ENCODE measurements around the gene ZFP36L1. TPM values are rescaled to one million over a fixed set of nuclear protein-coding genes. Genes with fewer than 3 reads are reported as not detected.

ZFP36L1 gene
- total RNA-seq, 1 donor from 2014 or later, result 50.9 TPM

GRCh38 chr14:68797121-68797670 is 4.3 kb upstream of the ZFP36L1 start:
- intact Hi-C loops (cut with micrococcal nuclease), result loop anchor here (10.0 kb wide), 1 partner anchor 598 kb away; the partner anchor contains the start of genes ERH and SLC39A9

- intact Hi-C loops (cut with micrococcal nuclease), result loop anchor here (1.0 to 10.0 kb wide), 2 partner anchors 20 to 598 kb away; partner anchors contain the start of genes ERH and SLC39A9
Observed at GRCh38 chr14:68796418-68797101, 3.7 kb upstream of the ZFP36L1 start.

- intact Hi-C loops (cut with micrococcal nuclease), result loop anchor here (1.0 to 10.0 kb wide), 3 partner anchors 15 to 599 kb away; partner anchors contain the start of genes ERH and SLC39A9
Observed at GRCh38 chr14:68795597-68796417, 2.9 kb upstream of the ZFP36L1 start.

- intact Hi-C loops (cut with micrococcal nuclease), result loop anchor here (2.0 to 10.0 kb wide), 4 partner anchors 14 to 1178 kb away; partner anchors contain the start of genes ARG2, ERH, SLC39A9 and SUSD6
Observed at GRCh38 chr14:68794851-68795596, 2.2 kb upstream of the ZFP36L1 start.

- intact Hi-C loops (cut with micrococcal nuclease), result loop anchor here (2.0 to 10.0 kb wide), 4 partner anchors 13 to 1177 kb away; partner anchors contain the start of genes ARG2, ERH, SLC39A9 and SUSD6
Observed at GRCh38 chr14:68794130-68794850, 1.4 kb upstream of the ZFP36L1 start.

GRCh38 chr14:68793734-68794129 is 865 bp upstream of the ZFP36L1 start:
- intact Hi-C loops (cut with micrococcal nuclease), result loop anchor here (1.0 to 10.0 kb wide), 5 partner anchors 13 to 1176 kb away; partner anchors contain the start of genes ARG2, ERH, SLC39A9 and SUSD6

- intact Hi-C loops (cut with micrococcal nuclease), result loop anchor here (5.0 to 10.0 kb wide), 3 partner anchors 602 to 1175 kb away; partner anchors contain the start of genes ARG2, ERH, SLC39A9 and SUSD6
Observed at GRCh38 chr14:68792678-68792978, 239 bp downstream of the ZFP36L1 start.

- intact Hi-C loops (cut with micrococcal nuclease), result loop anchor here (5.0 to 10.0 kb wide), 3 partner anchors 603 to 1175 kb away; partner anchors contain the start of genes ARG2, ERH, SLC39A9 and SUSD6
Observed at GRCh38 chr14:68791902-68792677, 777 bp downstream of the ZFP36L1 start.

GRCh38 chr14:68791078-68791901 is 1.6 kb downstream of the ZFP36L1 start:
- intact Hi-C loops (cut with micrococcal nuclease), result loop anchor here (5.0 to 10.0 kb wide), 3 partner anchors 604 to 1174 kb away; partner anchors contain the start of genes ARG2, ERH, SLC39A9 and SUSD6

- intact Hi-C loops (cut with micrococcal nuclease), result loop anchor here (5.0 to 10.0 kb wide), 3 partner anchors 604 to 1173 kb away; partner anchors contain the start of genes ARG2, ERH, SLC39A9 and SUSD6
Observed at GRCh38 chr14:68790644-68791077, 2.2 kb downstream of the ZFP36L1 start.

- intact Hi-C loops (cut with micrococcal nuclease), result loop anchor here (1.0 to 10.0 kb wide), 10 partner anchors 10 to 1173 kb away; partner anchors contain the start of genes ARG2, ERH, SLC39A9 and SUSD6
Observed at GRCh38 chr14:68789821-68790643, 2.8 kb downstream of the ZFP36L1 start.

- intact Hi-C loops (cut with micrococcal nuclease), result loop anchor here (1.0 to 5.0 kb wide), 7 partner anchors 9 to 541 kb away; no protein-coding TSS in a partner anchor
Observed at GRCh38 chr14:68788996-68789820, 3.7 kb downstream of the ZFP36L1 start.

- intact Hi-C loops (cut with micrococcal nuclease), result loop anchor here (2.0 to 5.0 kb wide), 4 partner anchors 71 to 501 kb away; no protein-coding TSS in a partner anchor
Observed at GRCh38 chr14:68788275-68788995, 4.4 kb downstream of the ZFP36L1 start.

- intact Hi-C loops (cut with micrococcal nuclease), result loop anchor here (2.0 to 5.0 kb wide), 4 partner anchors 17 to 500 kb away; no protein-coding TSS in a partner anchor
Observed at GRCh38 chr14:68787092-68787992, 5.5 kb downstream of the ZFP36L1 start.
